MG63 (cell line): ENCODE data around the gene C1QTNF1. TPM values are rescaled to one million over a fixed set of nuclear protein-coding genes. Genes with fewer than 3 reads are reported as not detected.
A peak's percentile ranks its signal among the peaks of the same experiment; 100 is the strongest.
"Not testable (repeated sequence)": the region's sequence is repeated elsewhere in the genome, so short reads cannot be mapped to it uniquely, and the experiment has no call there.

ENCODE experiments used
- DNase-seq: peaks from one replicate; pipeline ENCODE4 v3.0.0-alpha.2; 2020
- H3K27me3 ChIP-seq: fragments of 250-450 bp; sonication (Bioruptor Pico); 2 replicates; pipeline ENCODE4 v1.5.1; 2020; ENCODE audit warnings: mild to moderate bottlenecking, moderate library complexity
- H3K36me3 ChIP-seq: fragments of 250-450 bp; sonication (Bioruptor Pico); 2 replicates; pipeline ENCODE4 v1.5.1; 2020; ENCODE audit warnings: mild to moderate bottlenecking, moderate library complexity
- H3K4me3 ChIP-seq: fragments of 250-450 bp; sonication (Bioruptor Pico); 2 replicates; pipeline ENCODE4 v1.5.1; 2020; ENCODE audit warnings: mild to moderate bottlenecking, moderate library complexity
- H3K9me3 ChIP-seq: fragments of 250-450 bp; sonication (Bioruptor Pico); 2 replicates; pipeline ENCODE4 v1.5.1; 2020; ENCODE audit warnings: mild to moderate bottlenecking, moderate library complexity
- total RNA-seq: library from RNA; depleted of rRNA; stranded (reverse); fragments of >200 nt; shearing (Covaris generic); gene quantifications from 2 replicates; pipeline ENCODE4 v1.2.3, GENCODE V29; 2014; ENCODE audit warnings: low replicate concordance

C1QTNF1 gene
- total RNA-seq, 1 experiment from 2014 or later: 38.4 TPM

GRCh38 chr17:79011451-79012147 lies 12.4 kb upstream of the C1QTNF1 start:
- H3K4me3 ChIP-seq: no peak overlapping the region
- DNase-seq: peak; percentile 55
- peaks cover 19% of the 10 kb centered on the region for H3K36me3 ChIP-seq
- H3K9me3 ChIP-seq: peaks cover 16% of the 10 kb centered on the region
- no peaks in the 10 kb centered on the region for H3K27me3 ChIP-seq

DNA sequence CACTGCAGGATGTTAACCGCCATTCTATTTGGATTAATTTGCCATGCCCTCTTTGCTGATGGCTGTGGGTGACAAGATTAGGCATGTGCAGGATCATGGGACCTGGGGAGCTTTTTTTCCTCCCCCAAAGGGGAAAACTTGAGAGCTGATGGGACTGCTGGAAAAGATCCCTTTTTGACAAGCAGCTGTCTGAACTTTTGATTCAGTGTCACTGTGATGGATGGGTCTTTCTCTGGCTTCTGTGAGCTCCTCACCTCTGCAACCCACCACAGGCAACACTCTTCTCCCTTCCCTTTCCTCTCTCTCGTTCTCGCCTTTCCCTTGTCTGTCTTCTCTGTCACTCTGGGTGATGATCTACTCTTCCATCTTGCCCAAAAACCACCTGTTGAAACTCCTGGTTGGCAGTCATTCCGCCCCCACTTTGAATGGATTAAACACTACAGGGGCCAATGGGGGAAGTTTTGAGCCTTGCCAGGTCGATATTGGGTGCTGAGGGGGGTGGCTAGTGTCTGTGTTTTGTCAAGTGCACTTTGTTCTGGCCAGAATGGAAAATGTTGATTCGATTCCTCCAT lies 11.3 kb upstream of the C1QTNF1 start:
- H3K36me3 ChIP-seq: peaks cover 9% of the 10 kb centered on the region
- H3K4me3 ChIP-seq: no peak overlapping the region
- no peaks in the 10 kb centered on the region for H3K27me3 ChIP-seq
- DNase-seq: no peak
- H3K9me3 ChIP-seq: peaks cover 16% of the 10 kb centered on the region

GRCh38 chr17:79014158-79014758 lies 9.7 kb upstream of the C1QTNF1 start:
- no peaks in the 10 kb centered on the region for H3K27me3 ChIP-seq
- H3K4me3 ChIP-seq: no peak overlapping the region
- H3K9me3 ChIP-seq: peaks cover 16% of the 10 kb centered on the region
- no peak for DNase-seq
- no peaks in the 10 kb centered on the region for H3K36me3 ChIP-seq

- H3K27me3 ChIP-seq: no peaks in the 10 kb centered on the region
- H3K36me3 ChIP-seq: no peaks in the 10 kb centered on the region
- H3K4me3 ChIP-seq: no peak overlapping the region
- no peak for DNase-seq
- peaks cover 16% of the 10 kb centered on the region for H3K9me3 ChIP-seq
These were observed 6.2 kb upstream of the C1QTNF1 start for GRCh38 chr17:79017546-79018369.

GRCh38 chr17:79018370-79018695 lies 5.6 kb upstream of the C1QTNF1 start:
- DNase-seq: no peak
- peaks cover 13% of the 10 kb centered on the region for H3K9me3 ChIP-seq
- no peaks in the 10 kb centered on the region for H3K36me3 ChIP-seq
- no peaks in the 10 kb centered on the region; the same call in 1 of the 2 replicates for H3K27me3 ChIP-seq
- H3K4me3 ChIP-seq: no peak overlapping the region

- no peaks in the 10 kb centered on the region; the same call in 1 of the 2 replicates for H3K27me3 ChIP-seq
- DNase-seq: no peak
- H3K4me3 ChIP-seq: no peak overlapping the region
- no peaks in the 10 kb centered on the region for H3K36me3 ChIP-seq
- peaks cover 7% of the 10 kb centered on the region for H3K9me3 ChIP-seq
These were observed 4.7 kb upstream of the C1QTNF1 start for GRCh38 chr17:79019261-79019631.

- no peak overlapping the region for H3K4me3 ChIP-seq
- no peaks in the 10 kb centered on the region; the same call in 1 of the 2 replicates for H3K9me3 ChIP-seq
- DNase-seq: peak; percentile 62
- H3K36me3 ChIP-seq: no peaks in the 10 kb centered on the region
- H3K27me3 ChIP-seq: no peaks in the 10 kb centered on the region; the same call in 1 of the 2 replicates
These were observed 4.1 kb upstream of the C1QTNF1 start for GRCh38 chr17:79019632-79020584.

DNA sequence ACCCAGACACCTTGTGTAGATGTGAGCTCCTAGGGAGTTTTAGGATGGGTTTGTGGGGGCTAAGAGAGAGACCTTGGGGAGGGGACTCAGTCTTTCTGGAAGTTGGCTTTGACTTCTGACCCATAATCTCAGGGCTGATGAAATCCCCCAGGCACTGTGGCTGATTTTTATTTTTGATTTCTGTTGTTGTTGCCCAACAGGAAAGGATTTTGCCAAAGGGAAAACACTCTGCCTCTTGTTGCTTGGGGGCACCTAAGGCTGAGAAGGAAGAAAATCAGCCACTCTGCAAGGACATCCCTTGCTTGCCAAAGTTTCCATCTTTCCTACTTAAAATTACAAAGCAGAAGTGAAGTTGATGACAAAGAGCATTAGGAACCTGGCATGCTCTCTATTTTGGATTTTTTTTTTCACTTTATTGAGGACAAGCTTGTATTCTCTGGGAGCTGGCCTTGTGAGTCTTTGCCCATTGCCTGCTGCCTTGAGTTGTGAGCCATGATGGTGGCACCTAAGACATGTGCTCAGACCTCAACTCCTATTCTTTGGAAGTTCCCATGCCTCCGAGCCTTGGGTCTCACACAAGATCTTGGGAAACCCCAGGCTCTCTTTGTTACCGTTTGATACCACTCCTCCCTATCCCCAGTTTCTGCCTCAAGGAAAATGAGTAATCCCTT lies 3.2 kb upstream of the C1QTNF1 start:
- H3K4me3 ChIP-seq: no peak overlapping the region
- no peak for DNase-seq
- H3K36me3 ChIP-seq: no peaks in the 10 kb centered on the region
- H3K27me3 ChIP-seq: no peaks in the 10 kb centered on the region; the same call in 1 of the 2 replicates
- no peaks in the 10 kb centered on the region for H3K9me3 ChIP-seq

GRCh38 chr17:79021929-79022328 lies 2.0 kb upstream of the C1QTNF1 start:
- H3K27me3 ChIP-seq, DNase-seq, H3K9me3 ChIP-seq, H3K4me3 ChIP-seq, H3K36me3 ChIP-seq: not testable (repeated sequence)

DNA sequence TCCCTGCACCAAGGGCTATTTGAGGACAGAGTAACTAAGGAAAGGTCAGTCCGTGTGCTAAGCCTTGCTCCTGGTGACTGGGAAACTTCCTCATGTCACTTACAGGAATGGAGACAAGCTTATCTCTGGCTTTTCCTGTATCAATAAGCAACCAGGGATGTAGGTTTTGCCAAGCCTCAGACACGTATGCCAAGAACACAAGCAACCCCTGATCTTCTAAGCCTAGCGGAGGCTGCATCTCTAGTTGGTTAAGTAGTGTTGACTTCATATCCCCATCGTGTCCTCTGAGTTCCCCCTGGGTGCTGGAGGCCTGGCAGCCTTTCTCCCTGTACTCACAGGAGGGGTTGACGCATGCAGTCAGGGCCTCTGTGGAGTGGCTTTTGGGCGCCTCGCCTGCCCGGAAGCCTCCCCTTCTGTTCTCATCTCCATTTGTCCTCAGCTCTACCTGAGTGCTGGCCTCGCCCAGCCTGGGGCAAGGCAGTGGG lies 1.4 kb upstream of the C1QTNF1 start:
- DNase-seq: no peak
- Histone ChIP-seq H3K27me3 (no peaks in the 10 kb centered on the region; the same call in 1 of the 2 replicates), H3K9me3 (no peaks in the 10 kb centered on the region), H3K36me3 (no peaks in the 10 kb centered on the region), H3K4me3 (no peak overlapping the region)

DNA sequence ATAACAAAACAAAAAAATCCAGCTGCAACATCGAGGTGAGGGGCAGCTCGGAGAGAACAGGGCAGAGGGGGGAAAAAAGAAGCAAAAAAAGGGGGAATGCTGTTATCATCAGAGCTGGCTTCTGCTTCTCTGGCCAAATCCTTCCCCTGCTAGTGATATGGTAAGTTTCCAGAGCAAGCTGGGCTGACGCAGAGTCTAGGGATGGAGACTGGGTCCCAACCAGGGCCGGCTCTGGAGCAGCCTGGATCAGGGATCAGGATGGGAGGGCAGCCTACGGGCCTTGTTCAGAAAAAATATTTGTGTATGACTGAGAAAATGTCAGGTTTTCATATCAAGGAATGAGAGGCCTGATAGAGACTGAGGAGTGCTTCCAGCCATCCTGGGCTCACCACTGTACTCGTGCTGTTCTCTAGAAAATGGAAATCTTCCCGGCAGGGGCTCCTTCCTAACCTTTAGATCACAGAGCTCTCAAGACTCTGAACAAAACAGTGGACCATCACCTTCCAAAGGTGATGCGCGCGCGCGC lies 726 bp upstream of the C1QTNF1 start:
- no peaks in the 10 kb centered on the region for H3K36me3 ChIP-seq
- H3K27me3 ChIP-seq: no peaks in the 10 kb centered on the region; the same call in 1 of the 2 replicates
- no peaks in the 10 kb centered on the region for H3K9me3 ChIP-seq
- no peak overlapping the region for H3K4me3 ChIP-seq
- no peak for DNase-seq

DNA sequence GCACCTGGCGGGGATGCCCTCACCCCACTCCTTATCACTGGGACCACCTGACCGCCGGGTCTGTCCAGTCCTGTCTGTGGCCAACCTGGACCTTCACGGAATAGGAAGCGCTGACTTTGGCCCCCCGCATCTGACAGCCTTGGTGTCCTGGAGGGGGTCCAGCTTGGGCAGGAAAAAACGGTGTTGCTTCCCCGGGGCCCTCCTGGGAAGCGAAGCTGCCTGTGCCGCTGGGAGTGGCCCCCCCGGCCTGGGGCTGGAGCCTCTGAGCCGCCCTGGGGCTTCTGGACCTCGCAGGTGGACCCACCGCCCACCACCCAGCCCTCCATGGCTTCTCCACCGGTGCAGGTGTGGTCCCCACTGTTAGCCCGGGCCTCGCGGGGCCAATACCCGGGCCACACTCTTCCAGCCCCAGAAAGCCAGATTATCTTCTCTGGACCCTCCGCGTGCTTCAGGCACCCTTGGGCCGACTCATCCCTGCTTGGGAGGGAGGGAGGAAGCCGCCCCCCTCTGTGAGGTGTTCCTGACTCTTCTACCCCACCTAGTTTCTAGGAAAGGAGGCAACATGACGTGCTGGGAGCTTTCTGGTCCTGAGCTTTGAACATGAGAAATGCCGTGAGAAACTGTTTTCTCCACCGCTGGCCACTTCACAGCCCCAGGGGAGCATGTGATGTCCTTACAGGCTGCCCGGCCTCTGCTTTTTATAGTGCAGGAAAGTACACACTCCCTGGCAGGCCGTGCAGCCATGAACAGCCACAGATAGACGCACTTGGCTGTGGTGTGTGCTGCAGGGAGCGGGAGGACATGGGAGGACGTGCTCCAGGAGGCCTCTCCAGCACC lies 1.1 kb downstream of the C1QTNF1 start:
- Histone ChIP-seq H3K27me3 (no peaks in the 10 kb centered on the region; the same call in 1 of the 2 replicates), H3K36me3 (no peaks in the 10 kb centered on the region), H3K9me3 (no peaks in the 10 kb centered on the region), H3K4me3 (peak overlapping the region; percentile 61)
- DNase-seq: no peak

DNA sequence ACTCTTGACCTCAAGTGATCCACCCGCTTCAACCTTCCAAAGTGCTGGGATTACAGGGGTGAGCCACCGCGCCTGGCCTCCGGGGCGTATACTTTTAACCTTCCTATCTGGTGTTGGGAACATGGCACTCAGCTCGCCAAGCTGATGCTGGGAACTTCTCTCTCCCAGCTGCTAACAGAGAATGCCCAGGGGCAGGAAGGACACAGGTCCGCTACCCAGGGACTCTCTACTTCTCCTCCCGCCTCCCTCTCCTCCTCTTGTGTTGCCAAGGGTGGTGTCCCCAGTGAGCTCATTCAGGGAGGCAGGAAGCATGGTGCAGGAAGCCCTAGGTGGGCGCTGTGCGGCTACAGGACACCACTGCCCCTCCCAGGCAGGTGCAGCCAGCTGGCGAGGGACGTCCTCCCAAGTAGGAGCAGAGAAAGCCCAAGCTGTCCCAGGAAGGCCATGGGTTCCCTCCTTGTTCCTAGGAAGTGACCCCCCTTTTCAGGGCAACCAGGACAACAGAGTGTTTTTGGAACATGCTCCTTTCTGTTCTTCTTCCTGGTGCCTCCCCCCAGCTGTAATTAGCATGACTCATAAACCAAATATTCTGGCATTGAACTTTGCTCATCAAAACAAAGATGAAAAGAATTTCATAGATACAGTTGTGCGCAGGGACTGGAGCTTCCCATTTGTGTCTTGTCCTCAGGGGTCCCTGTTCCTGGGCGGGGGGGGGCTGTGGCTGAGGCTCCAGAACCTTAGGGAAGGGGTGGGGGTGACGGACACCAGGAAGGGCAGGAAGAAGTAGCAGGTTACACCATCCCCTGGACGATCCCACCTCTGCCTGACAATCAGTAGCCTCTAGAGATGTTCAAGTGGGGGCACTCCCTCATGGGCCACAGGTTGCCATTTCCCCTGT lies 2.7 kb downstream of the C1QTNF1 start:
- Histone ChIP-seq H3K36me3 (no peaks in the 10 kb centered on the region), H3K4me3 (no peak overlapping the region), H3K27me3 (no peaks in the 10 kb centered on the region; the same call in 1 of the 2 replicates), H3K9me3 (no peaks in the 10 kb centered on the region)
- peak; percentile 74 for DNase-seq
